AG04450 (cell line): ENCODE data around the gene LMOD3. TPM values are rescaled to one million over a fixed set of nuclear protein-coding genes. Genes with fewer than 3 reads are reported as not detected.
A peak's percentile ranks its signal among the peaks of the same experiment; 100 is the strongest.

Experiments used
- CTCF ChIA-PET: fragments of 300-600, 350-600 bp; formaldehyde crosslinking; extraction: SDS; loops from one replicate; lab custom pipeline; 2022; ENCODE audit warnings: antibody characterized with exemption, inconsistent platforms; lab: Charles Lee
- POLR2A ChIA-PET: fragments of 350-600 bp; formaldehyde crosslinking; extraction: SDS; loops from one replicate; lab custom pipeline; 2021; ENCODE audit warnings: antibody characterized with exemption, inconsistent platforms; lab: Yijun Ruan, JAX
- DNase-seq: peaks from one replicate; pipeline ENCODE4 v3.0.0-alpha.2; 2011; ENCODE audit warnings: low read depth, low spot score
- H3K27ac ChIP-seq: one replicate; pipeline ENCODE4 v1.5.1; 2012; ENCODE audit warnings: low read depth, low read length, control low read depth
- H3K27me3 ChIP-seq: one replicate; pipeline ENCODE4 v1.6.0; 2012; ENCODE audit warnings: low read length; ENCODE audit not compliant: control insufficient read depth, insufficient read depth
- H3K4me3 ChIP-seq: 2 replicates; pipeline ENCODE4 v1.5.1; 2011; ENCODE audit warnings: mild to moderate bottlenecking, low read depth, low read length, control low read depth
- H3K9me3 ChIP-seq: 2 replicates; pipeline ENCODE4 v1.5.1; 2012; ENCODE audit warnings: low read length; ENCODE audit not compliant: control insufficient read depth, insufficient read depth
- CTCF ChIP-seq: IDR thresholded peaks from 2 replicates; pipeline ENCODE4 v1.5.1; 2011; ENCODE audit warnings: low read depth, low read length, control low read depth, inconsistent platforms
- polyA plus RNA-seq: library from polyadenylated mRNA; depleted of rRNA; stranded (reverse); fragments of >200 nt; gene quantifications from 2 replicates; pipeline ENCODE4 v1.2.3, GENCODE V29; 2011

LMOD3 gene
- polyA plus RNA-seq, 1 experiment: not detected

DNA sequence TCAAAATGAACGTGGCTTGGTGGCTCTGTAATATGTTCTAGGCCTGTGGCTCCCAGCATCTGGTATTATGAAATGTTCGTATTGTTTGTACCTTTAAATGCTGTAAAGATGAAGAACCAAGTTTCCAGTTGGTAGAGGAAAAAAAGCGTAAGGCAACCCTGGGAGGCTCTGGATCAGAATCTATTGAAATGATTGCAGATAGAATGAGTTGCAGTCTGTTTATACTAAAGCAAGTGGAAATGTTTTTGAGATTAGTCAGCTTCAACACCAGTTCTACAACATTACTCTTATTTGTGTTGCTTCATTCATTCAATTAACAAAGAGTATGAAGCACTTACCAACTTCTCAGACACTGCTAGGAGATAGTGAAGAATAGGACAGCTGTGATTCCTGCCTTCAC lies 32.4 kb downstream of the LMOD3 start:
- Histone ChIP-seq H3K4me3 (no peak overlapping the region), H3K27me3 (no peaks in the 10 kb centered on the region), H3K9me3 (no peaks in the 10 kb centered on the region), H3K27ac (peak overlapping the region; percentile 54)
- POLR2A ChIA-PET: interaction anchor here (0.7 kb wide), 1 partner anchor 11 kb away, joined by 8 read pairs; no protein-coding TSS in a partner anchor
- DNase-seq: peak; percentile 52
- TF ChIP-seq CTCF: no peak
- CTCF ChIA-PET: interaction anchor here (1.0 to 1.9 kb wide), 3 partner anchors 30 to 216 kb away, joined by 3 to 13 read pairs (median 5); partner anchors contain the start of gene EOGT

DNA sequence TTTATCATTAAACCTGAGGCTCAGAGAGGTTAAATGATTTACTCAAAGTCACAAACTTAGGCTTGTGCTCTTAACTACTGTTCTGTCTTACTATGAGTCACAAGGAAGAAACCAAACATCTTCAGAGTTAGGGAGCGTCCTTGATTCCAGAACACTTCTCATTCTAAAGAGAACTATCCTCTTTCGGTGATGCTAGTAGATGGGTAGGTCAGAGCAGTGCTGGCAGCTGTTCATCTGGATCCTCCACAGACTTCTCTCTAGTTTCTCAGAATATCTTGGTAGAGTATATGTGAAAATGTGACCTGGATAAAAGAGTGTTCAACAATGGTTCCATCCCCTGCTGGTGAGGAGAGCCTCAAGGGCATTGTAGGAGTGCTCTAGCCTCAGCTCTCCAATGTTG lies 34.3 kb downstream of the LMOD3 start:
- CTCF ChIA-PET: no interaction called here
- H3K9me3 ChIP-seq: no peaks in the 10 kb centered on the region
- peak; percentile 13; the same call in 1 of the 2 replicates for TF ChIP-seq CTCF
- no peaks in the 10 kb centered on the region for H3K27me3 ChIP-seq
- DNase-seq: no peak
- H3K27ac ChIP-seq: no peak overlapping the region
- POLR2A ChIA-PET: no interaction called here
- H3K4me3 ChIP-seq: peak overlapping the region; percentile 18; the same call in 1 of the 2 replicates

DNA sequence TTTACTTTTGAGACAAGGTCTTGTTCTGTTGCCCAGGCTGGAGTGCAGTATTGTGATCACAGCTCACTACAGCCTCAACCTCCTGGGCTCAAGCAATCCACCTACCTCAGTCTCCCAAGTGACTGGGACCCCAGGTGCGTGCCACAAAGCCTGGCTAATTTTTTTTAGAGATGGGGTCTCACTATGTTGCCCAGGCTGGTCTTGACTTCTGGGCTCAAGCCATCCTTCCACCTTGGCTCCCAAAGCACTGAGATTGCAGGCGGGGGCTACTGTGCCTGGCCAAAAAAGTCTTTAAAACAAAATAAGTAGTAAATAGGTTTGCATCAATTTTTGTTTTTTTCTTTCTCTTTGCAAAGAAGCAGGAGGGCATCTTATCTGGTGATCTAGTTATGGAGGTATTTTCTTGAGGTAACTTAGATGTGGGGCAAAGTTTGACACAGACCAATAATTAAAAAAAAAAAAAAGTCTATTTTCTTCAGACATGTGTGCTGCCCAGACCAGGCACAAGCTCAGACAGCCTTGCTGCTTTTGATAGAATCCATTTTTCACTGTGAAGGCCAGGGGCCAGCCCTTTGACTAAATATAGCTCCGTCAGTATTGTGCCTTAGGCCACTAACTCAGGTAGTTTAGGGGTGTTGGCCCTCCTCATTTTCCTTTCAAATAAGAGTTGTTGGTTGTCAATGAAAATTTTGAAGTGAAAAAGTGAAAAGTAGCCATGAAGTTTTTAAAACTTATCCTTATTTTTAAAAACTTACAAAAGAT lies 35.2 kb downstream of the LMOD3 start:
- no peak for DNase-seq
- Histone ChIP-seq H3K4me3 (peak overlapping the region; percentile 95), H3K27me3 (no peaks in the 10 kb centered on the region), H3K9me3 (no peaks in the 10 kb centered on the region), H3K27ac (peak overlapping the region; percentile 83)
- TF ChIP-seq CTCF: no peak
- ChIA-PET CTCF (no interaction called here), POLR2A (interaction anchor here (0.7 kb wide), 1 partner anchor 762 kb away, joined by 5 read pairs; no protein-coding TSS in a partner anchor)

DNA sequence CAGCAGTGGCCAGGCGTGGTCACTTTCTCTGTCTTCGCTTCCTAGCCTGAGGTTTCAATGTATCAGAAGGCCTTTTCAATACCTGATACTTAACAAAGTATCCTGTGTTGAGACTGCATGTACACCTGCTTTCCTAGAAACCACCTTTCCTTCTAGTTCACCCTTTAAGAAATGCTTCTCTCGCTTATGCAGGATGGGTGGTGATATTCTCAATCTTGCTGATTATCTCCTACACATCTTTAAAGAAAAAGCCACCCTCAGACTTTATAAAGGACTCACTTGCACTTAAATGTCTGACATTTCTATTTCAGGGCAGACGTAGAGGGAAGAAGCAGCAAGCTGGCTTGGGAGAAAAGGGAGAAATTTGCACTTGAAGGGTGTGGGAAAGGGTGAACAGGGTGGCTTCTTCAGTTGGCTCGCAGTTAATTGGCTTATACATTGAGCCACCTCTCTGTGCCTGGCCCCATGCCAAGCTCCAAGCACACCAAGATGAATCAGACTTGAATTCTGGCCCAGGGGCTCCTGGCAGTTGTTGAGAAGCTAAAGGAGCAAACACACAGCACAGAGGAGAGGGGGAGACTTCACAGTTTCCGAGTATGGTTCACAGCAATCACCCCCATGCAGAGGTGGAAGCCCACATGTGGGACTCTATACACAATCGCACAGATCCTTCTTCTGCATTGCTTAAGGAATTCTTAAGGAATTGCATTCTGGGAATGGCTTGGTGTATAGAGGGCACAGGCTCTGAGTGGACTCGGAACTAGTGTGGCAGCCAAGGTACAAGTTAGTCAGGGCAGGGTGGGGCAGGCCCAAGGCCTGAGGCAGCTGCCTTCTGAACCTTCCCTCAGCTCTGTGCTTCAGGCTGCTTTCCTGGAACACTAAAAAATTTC lies 36.3 kb downstream of the LMOD3 start:
- Histone ChIP-seq H3K4me3 (peak overlapping the region; percentile 95), H3K27ac (peak overlapping the region; percentile 83), H3K9me3 (no peaks in the 10 kb centered on the region), H3K27me3 (no peaks in the 10 kb centered on the region)
- ChIA-PET CTCF (no interaction called here), POLR2A (interaction anchor here (0.7 kb wide), 1 partner anchor 763 kb away, joined by 5 read pairs; no protein-coding TSS in a partner anchor)
- no peak for TF ChIP-seq CTCF
- peak; percentile 78 for DNase-seq
